AG20443 (cell line): ENCODE data around the gene PTPRA.
"Not testable (repeated sequence)": the region's sequence is repeated elsewhere in the genome, so short reads cannot be mapped to it uniquely, and the experiment has no call there.

Experiments used
- DNase-seq: peaks from one replicate; pipeline ENCODE4 v3.0.0; 2012; ENCODE audit warnings: low spot score, mixed read lengths

Gene PTPRA

GRCh38 chr20:3074812-3075211 lies 201.5 kb downstream of the PTPRA start:
- no peak for DNase-seq

GRCh38 chr20:3075315-3075714 lies 202.0 kb downstream of the PTPRA start:
- not testable (repeated sequence) for DNase-seq

- no peak for DNase-seq
Measured at GRCh38 chr20:3077618-3078134, 204.4 kb downstream of the PTPRA start.

- DNase-seq: peak; percentile 97
Measured at GRCh38 chr20:3080939-3081388, 207.7 kb downstream of the PTPRA start.

- DNase-seq: no peak
Measured at GRCh38 chr20:3081641-3082040, 208.4 kb downstream of the PTPRA start.

- peak; percentile 58 for DNase-seq
Measured at GRCh38 chr20:3082306-3082951, 209.1 kb downstream of the PTPRA start.

GRCh38 chr20:3082955-3083952 lies 210.0 kb downstream of the PTPRA start:
- peak; percentile 17 for DNase-seq

- DNase-seq: peak; percentile 8
Measured at GRCh38 chr20:3084283-3084985, 211.2 kb downstream of the PTPRA start, which contains the start of gene AVP. Gene AVP (minus strand): TSS chr20:3084724. CDS start chr20:3084674, 50 bp downstream.

- DNase-seq: no peak
Measured at GRCh38 chr20:3084986-3085360, 211.7 kb downstream of the PTPRA start.

GRCh38 chr20:3085571-3086072 lies 212.3 kb downstream of the PTPRA start:
- DNase-seq: peak; percentile 7

GRCh38 chr20:3088031-3088430 lies 214.8 kb downstream of the PTPRA start:
- no peak for DNase-seq
